DOHH2 (cell line): ENCODE results near the gene PRCC.
"Not testable (repeated sequence)": the region's sequence is repeated elsewhere in the genome, so short reads cannot be mapped to it uniquely, and the experiment has no call there.

Experiments
- H3F3A ChIP-seq: fragments of 200-600 bp; sonication (generic), shearing (Covaris generic); 2 replicates; pipeline ENCODE4 v1.6.0; 2016; ENCODE audit warnings: antibody characterized with exemption, mild to moderate bottlenecking; ENCODE audit not compliant: control insufficient read depth, insufficient read depth
- H3K27ac ChIP-seq: fragments of 200-600 bp; sonication (generic); 2 replicates; pipeline ENCODE4 v1.5.1; 2014; ENCODE audit warnings: low read depth, mild to moderate bottlenecking, low read length, moderate library complexity
- H3K27me3 ChIP-seq: fragments of 200-600 bp; sonication (generic); 2 replicates; pipeline ENCODE4 v1.6.1; 2014; ENCODE audit warnings: mild to moderate bottlenecking, low read length, mixed read lengths; ENCODE audit not compliant: control insufficient read depth
- H3K36me3 ChIP-seq: fragments of 200-600 bp; sonication (generic); 2 replicates; pipeline ENCODE4 v1.6.1; 2014; ENCODE audit warnings: mild to moderate bottlenecking, low read length, moderate library complexity, mixed read lengths; ENCODE audit not compliant: control insufficient read depth
- H3K4me1 ChIP-seq: fragments of 200-600 bp; sonication (generic); 2 replicates; pipeline ENCODE4 v1.6.1; 2014; ENCODE audit warnings: mild to moderate bottlenecking, low read length, mixed read lengths; ENCODE audit not compliant: control insufficient read depth
- H3K4me2 ChIP-seq: fragments of 200-600 bp; sonication (generic); 2 replicates; pipeline ENCODE4 v1.6.0; 2014; ENCODE audit warnings: mild to moderate bottlenecking, low read length, moderate library complexity
- H3K4me3 ChIP-seq: fragments of 200-600 bp; sonication (generic); 2 replicates; pipeline ENCODE4 v1.5.1; 2014; ENCODE audit warnings: mild to moderate bottlenecking, low read length, mixed read lengths
- H3K79me2 ChIP-seq: fragments of 200-600 bp; sonication (generic); 2 replicates; pipeline ENCODE4 v1.6.1; 2014; ENCODE audit warnings: mild to moderate bottlenecking, low read length, mixed read lengths; ENCODE audit not compliant: control insufficient read depth
- H3K9me2 ChIP-seq: fragments of 200-600 bp; sonication (generic); replicated peaks from 2 replicates; pipeline ENCODE4 v1.6.1; 2014; ENCODE audit warnings: mild to moderate bottlenecking, low read length, mixed read lengths; ENCODE audit not compliant: control insufficient read depth
- H3K9me3 ChIP-seq: fragments of 200-600 bp; sonication (generic); 2 replicates; pipeline ENCODE4 v1.6.1; 2014; ENCODE audit warnings: antibody characterized with exemption, low read length, mixed read lengths; ENCODE audit not compliant: control insufficient read depth, insufficient read depth
- H4K20me1 ChIP-seq: fragments of 200-600 bp; sonication (generic); 2 replicates; pipeline ENCODE4 v1.6.0; 2014; ENCODE audit warnings: low read depth, mild to moderate bottlenecking, antibody characterized with exemption, low read length, moderate library complexity; ENCODE audit not compliant: control insufficient read depth, insufficient read depth
- CTCF ChIP-seq: fragments of 200-600 bp; sonication (generic); IDR thresholded peaks from one replicate; pipeline ENCODE4 v1.5.1; 2014; ENCODE audit warnings: antibody characterized with exemption, mild to moderate bottlenecking, low read depth, low read length; ENCODE audit not compliant: poor library complexity, severe bottlenecking
- EZH2phosphoT487 ChIP-seq: fragments of 200-600 bp; sonication (generic); IDR thresholded peaks from 2 replicates; pipeline ENCODE4 v1.6.1; 2017; ENCODE audit warnings: borderline replicate concordance, mild to moderate bottlenecking, antibody characterized with exemption, low read length, moderate library complexity, mixed read lengths

PRCC gene

DNA sequence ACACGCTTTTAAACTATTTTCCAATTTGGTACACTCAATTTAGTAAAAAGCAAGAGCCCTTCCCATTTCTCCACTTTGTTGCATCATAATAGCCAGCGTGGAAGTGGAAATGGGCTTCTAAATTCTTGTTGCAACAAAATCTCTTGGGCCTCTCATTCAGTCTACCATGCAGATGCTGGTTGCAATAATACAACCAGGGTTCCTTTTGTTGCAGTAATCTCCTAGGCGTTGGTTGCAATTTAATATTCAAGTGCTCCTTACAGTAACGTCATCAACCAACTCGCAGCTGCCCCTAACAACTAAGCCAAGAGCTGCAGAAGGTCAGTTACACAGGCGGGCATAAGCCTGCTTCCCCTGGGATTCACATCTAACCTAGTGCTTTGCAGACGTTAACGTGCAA, 13.1 kb upstream of the PRCC start:
- TF ChIP-seq EZH2phosphoT487 (no peak), CTCF (no peak)
- Histone ChIP-seq H3K79me2 (peaks cover 45% of the 10 kb centered on the region), H3K9me2 (no peaks in the 10 kb centered on the region), H3K4me3 (no peak overlapping the region), H3K36me3 (peaks cover 26% of the 10 kb centered on the region), H3K4me2 (no peak overlapping the region), H4K20me1 (peaks cover 5% of the 10 kb centered on the region; the same call in 1 of the 2 replicates), H3K27ac (no peak overlapping the region), H3K4me1 (peaks cover 27% of the 10 kb centered on the region), H3F3A (peaks cover 6% of the 10 kb centered on the region), H3K27me3 (no peaks in the 10 kb centered on the region), H3K9me3 (no peaks in the 10 kb centered on the region)

- Histone ChIP-seq H3K4me2 (no peak overlapping the region), H3K36me3 (peaks cover 13% of the 10 kb centered on the region), H3K4me3 (no peak overlapping the region), H4K20me1 (no peaks in the 10 kb centered on the region), H3K27me3 (no peaks in the 10 kb centered on the region), H3F3A (peaks cover 6% of the 10 kb centered on the region), H3K79me2 (peaks cover 32% of the 10 kb centered on the region), H3K9me2 (no peaks in the 10 kb centered on the region), H3K4me1 (peaks cover 18% of the 10 kb centered on the region), H3K27ac (no peak overlapping the region), H3K9me3 (no peaks in the 10 kb centered on the region)
- TF ChIP-seq CTCF = no peak
These were observed 11.8 kb upstream of the PRCC start for GRCh38 chr1:156755527-156755950.

GRCh38 chr1:156756355-156756754, 11.0 kb upstream of the PRCC start:
- H3K79me2 ChIP-seq = peaks cover 24% of the 10 kb centered on the region
- H3K4me3 ChIP-seq = no peak overlapping the region
- H3F3A ChIP-seq = peaks cover 6% of the 10 kb centered on the region
- H4K20me1 ChIP-seq = no peaks in the 10 kb centered on the region
- peaks cover 18% of the 10 kb centered on the region for H3K4me1 ChIP-seq
- no peaks in the 10 kb centered on the region for H3K9me2 ChIP-seq
- no peak overlapping the region for H3K27ac ChIP-seq
- H3K36me3 ChIP-seq = peaks cover 6% of the 10 kb centered on the region; the same call in 1 of the 2 replicates
- H3K4me2 ChIP-seq = no peak overlapping the region
- H3K9me3 ChIP-seq = no peaks in the 10 kb centered on the region
- TF ChIP-seq CTCF (no peak), EZH2phosphoT487 (no peak)
- H3K27me3 ChIP-seq = no peaks in the 10 kb centered on the region

- not testable (repeated sequence) for H3K27me3 ChIP-seq, H3K4me2 ChIP-seq, H3K36me3 ChIP-seq, H3K4me3 ChIP-seq, H4K20me1 ChIP-seq, H3K9me2 ChIP-seq, H3K27ac ChIP-seq, H3F3A ChIP-seq, H3K9me3 ChIP-seq
- Histone ChIP-seq H3K4me1 (peaks cover 14% of the 10 kb centered on the region), H3K79me2 (peaks cover 12% of the 10 kb centered on the region)
These were observed 9.6 kb upstream of the PRCC start for GRCh38 chr1:156757572-156758253.
